A549 (cell line): ENCODE results near the gene TMEM175. TPM values are rescaled to one million over a fixed set of nuclear protein-coding genes. Genes with fewer than 3 reads are reported as not detected.

Source experiments
- ATAC-seq, 2 experiments: fragments of 200-7000 bp in 1 of 2; fragments of >200 bp in 1 of 2; cut with Nextera tagmentation in 1 of 2; cut with Tn5 transposase in 1 of 2; 3 replicates each; pipeline versions ENCODE4 v1.8.0 to v1.9.1; 2018 to 2020; ENCODE audit warnings: mild to moderate bottlenecking in 1 of 2, moderate library complexity in 1 of 2
- CTCF ChIA-PET: fragments of 300-600 bp; sonication (Branson Sonifier 250); formaldehyde crosslinking; extraction: SDS; loops from one replicate; lab custom pipeline; 2021; ENCODE audit warnings: antibody characterized with exemption, inconsistent platforms; lab: Yijun Ruan, JAX
- POLR2A ChIA-PET: fragments of 350-600 bp; formaldehyde crosslinking; extraction: SDS; loops from one replicate; lab custom pipeline; 2021; ENCODE audit warnings: antibody characterized with exemption, inconsistent platforms; lab: Yijun Ruan, JAX
- DNase-seq, 2 experiments: peaks; one replicate each; pipeline versions ENCODE4 v3.0.0 to v3.0.0-alpha.2; 2011 to 2016; ENCODE audit warnings: low read depth in 1 of 2, low spot score in 1 of 2
- FAIRE-seq: peaks from 2 replicates; lab custom pipeline; 2011; peaks lifted over from hg19 to GRCh38; lab: Jason Lieb, UNC
- H3K27ac ChIP-seq, 2 experiments: fragments of >200 bp; sonication (Bioruptor Twin); formaldehyde crosslinking; 3 replicates each; pipeline ENCODE4 v1.5.1; 2016 to 2017
- H3K4me1 ChIP-seq: fragments of >200 bp; sonication (Bioruptor Twin); formaldehyde crosslinking; 3 replicates; pipeline ENCODE4 v1.6.1; 2016
- H3K4me2 ChIP-seq: fragments of >200 bp; sonication (Bioruptor Twin); formaldehyde crosslinking; 3 replicates; pipeline ENCODE4 v1.6.1; 2016
- H3K4me3 ChIP-seq: fragments of >200 bp; sonication (Bioruptor Twin); formaldehyde crosslinking; 3 replicates; pipeline ENCODE4 v1.5.1; 2016
- H3K9me3 ChIP-seq: fragments of >200 bp; sonication (Bioruptor Twin); formaldehyde crosslinking; 3 replicates; pipeline ENCODE4 v1.6.1; 2016
- CBX2 ChIP-seq: fragments of 200-600 bp; sonication (generic); IDR thresholded peaks from 2 replicates; pipeline ENCODE4 v1.6.1; 2016; ENCODE audit warnings: low read depth, mild to moderate bottlenecking, borderline replicate concordance
- CBX8 ChIP-seq: fragments of 200-600 bp; sonication (generic); IDR thresholded peaks from 2 replicates; pipeline ENCODE4 v1.6.1; 2016
- CHD2 ChIP-seq: fragments of 150-350 bp; IDR thresholded peaks from 2 replicates; pipeline ENCODE4 v1.6.1; 2014; ENCODE audit warnings: low read length; ENCODE audit not compliant: partially characterized antibody
- CHD4 ChIP-seq: fragments of 200-600 bp; sonication (generic); IDR thresholded peaks from 2 replicates; pipeline ENCODE4 v1.6.1; 2016; ENCODE audit warnings: antibody characterized with exemption, mild to moderate bottlenecking, borderline replicate concordance
- EP300 ChIP-seq, 2 experiments: fragments of >200 bp; sonication (Bioruptor Twin); formaldehyde crosslinking; IDR thresholded peaks; 2 replicates in 1 of 2; 3 replicates in 1 of 2; pipeline ENCODE4 v1.6.1; 2016 to 2017
- FOSB ChIP-seq: fragments of 250-450 bp; sonication (Bioruptor Pico); IDR thresholded peaks from 2 replicates; pipeline ENCODE4 v1.5.0; 2020; ENCODE audit warnings: mild to moderate bottlenecking, moderate library complexity
- FOXS1 ChIP-seq: fragments of 250-450 bp; sonication (Bioruptor Pico); IDR thresholded peaks from 2 replicates; pipeline ENCODE4 v1.5.0; 2020; ENCODE audit warnings: mild to moderate bottlenecking, moderate library complexity
- GATA3 ChIP-seq: IDR thresholded peaks from 2 replicates; pipeline ENCODE4 v1.6.1; 2012; ENCODE audit warnings: borderline replicate concordance
- JUNB ChIP-seq: fragments of >200 bp; sonication (Bioruptor Twin); formaldehyde crosslinking; IDR thresholded peaks from 2 replicates; pipeline ENCODE4 v1.6.1; 2016
- KDM5A ChIP-seq: fragments of 200-600 bp; sonication (generic); IDR thresholded peaks from 2 replicates; pipeline ENCODE4 v1.6.1; 2016; ENCODE audit warnings: antibody characterized with exemption, mild to moderate bottlenecking
- NPAS2 ChIP-seq: fragments of 250-450 bp; sonication (Bioruptor Pico); IDR thresholded peaks from 2 replicates; pipeline ENCODE4 v1.8.0; 2022; ENCODE audit warnings: mild to moderate bottlenecking, moderate library complexity, borderline replicate concordance
- RAD21 ChIP-seq, 2 experiments: fragments of >200 bp in 1 of 2; sonication (Bioruptor Twin) in 1 of 2; formaldehyde crosslinking in 1 of 2; IDR thresholded peaks in 1 of 2; conservative IDR thresholded peaks in 1 of 2; 2 replicates in 1 of 2; 3 replicates in 1 of 2; pipeline ENCODE4 v1.6.1; 2012 to 2018; ENCODE audit warnings: inconsistent platforms in 1 of 2
- RARB ChIP-seq: fragments of 250-450 bp; sonication (Bioruptor Pico); IDR thresholded peaks from 2 replicates; pipeline ENCODE4 v1.8.0; 2021; ENCODE audit warnings: mild to moderate bottlenecking, moderate library complexity
- REST ChIP-seq: fragments of 200-600 bp; sonication (generic); IDR thresholded peaks from 2 replicates; pipeline ENCODE4 v1.6.1; 2016; ENCODE audit warnings: antibody characterized with exemption, mild to moderate bottlenecking, moderate library complexity
- SMC3 ChIP-seq: fragments of >200 bp; sonication (Bioruptor Twin); formaldehyde crosslinking; IDR thresholded peaks from 3 replicates; pipeline ENCODE4 v1.6.1; 2018; ENCODE audit warnings: inconsistent platforms
- SREBF2 ChIP-seq: fragments of 450-650 bp; IDR thresholded peaks from 2 replicates; pipeline ENCODE4 v1.6.1; 2014; ENCODE audit warnings: mild to moderate bottlenecking, moderate library complexity
- TFCP2L1 ChIP-seq: fragments of 250-450 bp; sonication (Bioruptor Pico); IDR thresholded peaks from 2 replicates; pipeline ENCODE4 v1.5.0; 2021; ENCODE audit warnings: mild to moderate bottlenecking
- ZC3H11A ChIP-seq: fragments of 450-650 bp; IDR thresholded peaks from 2 replicates; pipeline ENCODE4 v1.6.1; 2014; ENCODE audit warnings: antibody characterized with exemption, mild to moderate bottlenecking
- ZSCAN20 ChIP-seq: fragments of 250-450 bp; sonication (Bioruptor Pico); IDR thresholded peaks from 2 replicates; pipeline ENCODE4 v1.8.0; 2022; ENCODE audit warnings: mild to moderate bottlenecking, moderate library complexity
- WGBS: methylation state at CpG from one replicate; pipeline ENCODE4 v1.1.6; 2017; ENCODE audit errors: missing lambda C conversion rate; 5-methylcytosine and 5-hydroxymethylcytosine counted together
- polyA plus RNA-seq, 4 experiments: library from polyadenylated mRNA; depleted of rRNA in 3 of 4; stranded (reverse); fragments of >200 nt; fragmentation: RNase III in 1 of 4; extraction: RNeasy Plus Mini Kit Qiagen cat#74134 plus additional on column Dnase treatment in 1 of 4; gene quantifications; 2 replicates in 3 of 4; 3 replicates in 1 of 4; pipeline ENCODE4 v1.2.3, GENCODE V29; 2011 to 2017
- TF ChIP-seq, protein P1 (sequence below): fragments of 150-350 bp; IDR thresholded peaks from 2 replicates; pipeline ENCODE4 v1.6.1; 2014; ENCODE audit warnings: low read depth, mild to moderate bottlenecking, low read length
- TF ChIP-seq, protein P2 (sequence below): IDR thresholded peaks from 2 replicates; pipeline ENCODE4 v1.6.1; 2012

TMEM175 gene
- polyA plus RNA-seq, 2 of the 4 experiments (the other 2 are of a cell fraction) = 15.7 to 19.4 TPM

DNA sequence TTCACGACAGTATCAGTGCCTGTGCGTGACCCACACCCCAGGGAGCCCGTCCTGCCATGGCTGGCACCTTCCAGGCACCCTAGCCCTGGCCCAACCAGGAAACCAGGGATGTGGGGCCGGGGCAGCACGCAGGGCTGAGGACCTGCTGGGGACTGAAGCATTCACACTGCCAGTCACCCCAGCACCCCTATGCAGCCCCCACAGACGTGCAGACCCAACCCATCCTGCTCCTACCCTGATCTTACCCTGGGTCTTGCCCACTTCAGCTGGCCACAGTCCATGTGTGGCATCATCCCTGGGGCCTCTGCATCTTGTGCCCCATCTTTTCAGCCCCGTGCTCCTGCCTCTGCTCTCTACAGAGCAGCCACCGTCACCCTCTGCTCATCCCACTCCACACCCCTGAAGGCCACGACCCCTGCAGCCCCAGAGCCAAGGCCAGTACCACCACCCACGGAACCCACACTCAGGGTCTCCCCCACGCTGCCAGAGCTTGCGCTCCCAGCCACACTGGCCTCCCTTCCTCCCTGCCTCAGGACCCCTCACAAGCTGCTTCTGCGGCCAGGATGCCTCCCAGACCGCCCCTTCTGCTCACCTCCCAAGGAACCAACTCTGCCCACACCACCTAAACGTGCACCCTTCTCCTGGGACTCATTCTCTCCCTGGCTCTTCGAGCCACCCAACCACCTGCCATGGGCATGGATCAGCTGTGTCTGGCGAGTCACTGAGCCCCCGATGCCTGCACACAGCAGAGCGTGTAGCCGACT lies 25.7 kb upstream of the TMEM175 start:
- no peaks in the 10 kb centered on the region for H3K9me3 ChIP-seq
- ChIA-PET CTCF (interaction anchor here (1.2 to 1.5 kb wide), 2 partner anchors 9 to 16 kb away, joined by 3 to 4 read pairs; no protein-coding TSS in a partner anchor), POLR2A (no interaction called here)
- no peak for DNase-seq
- no peak for ATAC-seq
- no peak for FAIRE-seq
- no peaks in the 10 kb centered on the region for H3K4me1 ChIP-seq
- TF ChIP-seq KDM5A = no peak
- no peak for TF ChIP-seq RARB
- no peak for TF ChIP-seq JUNB
- TF ChIP-seq ZSCAN20 (CRISPR knock-in tag) = no peak
- TF ChIP-seq SREBF2 = no peak
- TF ChIP-seq, protein P1, sequence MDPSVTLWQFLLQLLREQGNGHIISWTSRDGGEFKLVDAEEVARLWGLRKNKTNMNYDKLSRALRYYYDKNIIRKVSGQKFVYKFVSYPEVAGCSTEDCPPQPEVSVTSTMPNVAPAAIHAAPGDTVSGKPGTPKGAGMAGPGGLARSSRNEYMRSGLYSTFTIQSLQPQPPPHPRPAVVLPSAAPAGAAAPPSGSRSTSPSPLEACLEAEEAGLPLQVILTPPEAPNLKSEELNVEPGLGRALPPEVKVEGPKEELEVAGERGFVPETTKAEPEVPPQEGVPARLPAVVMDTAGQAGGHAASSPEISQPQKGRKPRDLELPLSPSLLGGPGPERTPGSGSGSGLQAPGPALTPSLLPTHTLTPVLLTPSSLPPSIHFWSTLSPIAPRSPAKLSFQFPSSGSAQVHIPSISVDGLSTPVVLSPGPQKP = no peak
- TF ChIP-seq TFCP2L1 (CRISPR knock-in tag) = no peak
- no peak for TF ChIP-seq CHD4
- TF ChIP-seq FOSB = no peak
- no peak for TF ChIP-seq FOXS1 (CRISPR knock-in tag)
- TF ChIP-seq CHD2 = no peak
- no peak for TF ChIP-seq NPAS2 (CRISPR knock-in tag)
- no peak for TF ChIP-seq CBX2
- TF ChIP-seq RAD21 (conservative IDR thresholded peaks at IDR 0.05 in 1 of 2, IDR thresholded peaks at IDR 0.05 in 1 of 2) = no peak
- no peak for TF ChIP-seq SMC3
- TF ChIP-seq GATA3 = no peak
- no peak for TF ChIP-seq CBX8
- TF ChIP-seq, protein P2, sequence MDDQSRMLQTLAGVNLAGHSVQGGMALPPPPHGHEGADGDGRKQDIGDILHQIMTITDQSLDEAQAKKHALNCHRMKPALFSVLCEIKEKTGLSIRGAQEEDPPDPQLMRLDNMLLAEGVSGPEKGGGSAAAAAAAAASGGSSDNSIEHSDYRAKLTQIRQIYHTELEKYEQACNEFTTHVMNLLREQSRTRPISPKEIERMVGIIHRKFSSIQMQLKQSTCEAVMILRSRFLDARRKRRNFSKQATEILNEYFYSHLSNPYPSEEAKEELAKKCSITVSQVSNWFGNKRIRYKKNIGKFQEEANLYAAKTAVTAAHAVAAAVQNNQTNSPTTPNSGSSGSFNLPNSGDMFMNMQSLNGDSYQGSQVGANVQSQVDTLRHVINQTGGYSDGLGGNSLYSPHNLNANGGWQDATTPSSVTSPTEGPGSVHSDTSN = no peak
- TF ChIP-seq ZC3H11A = no peak
- TF ChIP-seq REST = no peak
- TF ChIP-seq, all 56 proteins: peak for 0
- 97% methylated on average over 16 of the region's 20 CpGs for WGBS
- Histone ChIP-seq H3K4me2 (no peak overlapping the region), H3K4me3 (no peak overlapping the region), H3K27ac (no peak overlapping the region)

- Histone ChIP-seq H3K4me3 (no peak overlapping the region), H3K4me1 (no peaks in the 10 kb centered on the region), H3K4me2 (no peak overlapping the region), H3K27ac (no peak overlapping the region), H3K9me3 (no peaks in the 10 kb centered on the region)
- FAIRE-seq (no peak), ATAC-seq (no peak), DNase-seq (no peak)
- WGBS = 90% methylated on average over 6 of the region's 7 CpGs
- TF ChIP-seq EP300 (IDR thresholded peaks at IDR 0.05) (no peak), REST (no peak)
- ChIA-PET CTCF (interaction anchor here (1.5 kb wide), 1 partner anchor 16 kb away, joined by 4 read pairs; no protein-coding TSS in a partner anchor), POLR2A (no interaction called here)
Observed at GRCh38 chr4:907103-907400, 25.2 kb upstream of the TMEM175 start.
